K562 treated with DMSO at 1 percent for 4 hours (cell line): Measurements from ENCODE around the gene IFNGR1. TPM values are rescaled to one million over a fixed set of nuclear protein-coding genes. Genes with fewer than 3 reads are reported as not detected.

ENCODE experiments used
- total RNA-seq: library from RNA; unstranded; fragments of 300-600 nt; gene quantifications from 2 replicates; pipeline ENCODE4 v1.2.3, GENCODE V29; 2022; ENCODE audit not compliant: insufficient read depth

The IFNGR1 gene
- total RNA-seq = 19.4 and 19.5 TPM in 2 replicates

GRCh38 chr6:137218917-137219663 lies at the start of gene IFNGR1:
TSS of gene IFNGR1 (minus strand) at chr6:137219385. CDS start at chr6:137219327, 58 bp downstream.

GRCh38 chr6:137173501-137173900 lies 45.7 kb downstream of the IFNGR1 start, which contains the start of gene IL22RA2:
TSS of gene IL22RA2 (minus strand) at chr6:137173644. CDS start at chr6:137161749, 11,895 bp downstream.

Other genes starting within 250 kb of the IFNGR1 start
- not detected in 2 replicates for gene IL20RA, start 174.4 kb downstream of the IFNGR1 start, total RNA-seq
- gene IL22RA2, start 45.7 kb downstream of the IFNGR1 start, total RNA-seq = not detected in 2 replicates